ENCODE measurements around the gene NDFIP1.

DNA sequence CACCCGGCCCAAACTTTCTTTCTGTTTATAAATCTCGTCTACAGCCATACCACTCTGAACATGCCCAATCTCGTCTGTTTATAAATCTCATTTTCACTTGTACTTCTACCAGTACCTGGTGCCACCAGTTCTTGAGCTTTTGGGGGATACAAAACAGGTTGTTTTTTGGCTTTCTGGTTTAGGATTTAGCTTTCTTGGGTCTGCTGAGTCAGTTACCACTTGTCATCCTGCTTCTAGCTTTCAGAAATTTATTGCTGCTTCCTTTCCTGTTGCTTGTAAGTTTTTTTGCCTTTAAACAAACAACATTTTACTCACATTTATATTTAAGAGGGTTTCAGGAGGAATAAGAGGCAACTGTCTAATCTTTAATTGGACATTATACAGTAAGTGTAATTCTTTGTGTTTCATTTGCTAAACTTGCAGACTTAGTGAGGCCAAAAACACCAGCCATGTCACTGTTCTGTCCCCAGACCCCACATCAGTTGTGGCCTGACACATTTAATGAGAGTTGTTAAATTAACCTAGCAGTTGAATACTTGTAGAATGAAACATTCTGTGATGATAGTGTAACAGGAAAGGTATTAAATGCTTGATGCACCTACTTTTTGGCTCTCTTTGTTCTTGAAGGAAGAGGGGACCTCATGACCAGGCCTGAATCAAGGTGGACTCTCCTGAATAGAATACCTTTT lies 11.8 kb downstream of the NDFIP1 start:
- TF ChIP-seq CTCF (IDR thresholded peaks at IDR 0.05), result no peak
- no peak for TF ChIP-seq POLR2A (IDR thresholded peaks at IDR 0.05)
